ENCODE results near the gene AKT1.

AKT1 gene

GRCh38 chr14:104784846-104785707 is 10.5 kb downstream of the AKT1 start:
- DNase-seq: no peak

DNA sequence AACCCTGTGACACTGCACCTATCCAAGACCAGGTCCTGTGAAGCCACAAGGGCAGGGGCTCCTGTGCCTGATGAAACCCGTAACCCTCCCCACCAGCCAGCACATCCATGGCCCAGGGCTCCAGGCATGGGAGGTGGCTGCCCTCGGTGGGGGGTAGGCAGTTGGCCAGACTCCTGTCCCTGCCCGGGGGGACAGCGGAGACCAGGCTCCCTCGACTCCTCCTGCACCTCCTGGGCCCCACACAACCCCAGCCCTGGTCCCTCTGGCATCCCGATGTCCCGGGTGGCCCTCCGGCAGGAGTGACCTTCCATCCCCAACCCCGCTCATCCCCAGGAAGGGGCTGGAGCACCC is 11.4 kb downstream of the AKT1 start:
- no peak for DNase-seq

DNA sequence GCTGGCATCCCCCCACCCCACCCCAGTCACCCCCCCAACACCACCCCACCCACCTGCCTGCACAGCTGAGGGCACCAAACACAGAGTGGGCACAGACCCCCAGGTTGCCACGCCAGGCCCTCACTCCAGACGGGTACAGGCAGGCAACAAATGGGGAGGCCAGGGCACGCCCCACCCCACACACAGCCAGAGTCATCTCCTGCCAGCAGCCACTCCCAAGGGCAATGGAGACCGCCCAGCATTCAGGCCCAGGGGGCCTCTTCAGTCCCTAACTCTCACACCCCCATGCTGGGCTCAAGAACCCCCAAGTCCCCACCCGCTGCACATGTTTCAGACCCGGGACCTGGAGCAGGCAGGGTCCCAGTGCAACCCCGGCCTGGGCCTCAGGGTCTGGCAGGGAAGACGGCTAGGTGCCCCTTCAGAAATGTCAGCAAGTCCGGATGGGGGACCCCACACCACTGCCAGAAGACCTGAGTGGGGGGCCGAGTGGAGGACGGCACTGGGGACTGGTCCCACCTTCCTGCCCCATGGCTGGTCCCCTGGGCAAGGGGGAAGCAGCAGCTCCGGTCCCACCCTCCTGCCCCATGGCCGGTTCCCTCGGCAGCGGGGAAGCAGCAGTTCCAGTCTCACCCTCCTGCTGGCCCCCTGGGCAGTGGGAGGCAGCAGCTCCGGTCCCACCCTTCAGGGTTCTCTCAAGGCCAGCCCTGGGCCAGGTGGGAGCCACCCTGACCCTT is 11.9 kb downstream of the AKT1 start:
- DNase-seq: no peak

DNA sequence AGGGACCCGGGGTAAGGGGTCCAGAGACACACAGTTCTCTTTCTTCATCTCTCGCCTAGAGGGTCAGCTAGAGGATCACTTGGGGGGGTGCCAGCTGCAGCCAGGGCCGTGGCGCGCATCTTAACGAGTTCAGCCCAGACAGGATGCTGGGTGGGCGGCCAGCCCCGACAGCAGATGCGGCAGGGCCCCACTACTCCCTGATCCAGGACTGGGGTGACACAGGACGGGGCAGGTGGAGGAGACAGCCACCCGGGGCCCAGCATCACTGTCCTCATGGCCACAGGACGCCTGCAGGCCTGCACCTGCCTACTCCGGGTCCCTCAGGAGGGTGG is 12.8 kb downstream of the AKT1 start:
- no peak for DNase-seq

GRCh38 chr14:104782086-104782807 is 13.3 kb downstream of the AKT1 start:
- no peak for DNase-seq

GRCh38 chr14:104781271-104782077 is 14.1 kb downstream of the AKT1 start:
- DNase-seq: no peak

DNA sequence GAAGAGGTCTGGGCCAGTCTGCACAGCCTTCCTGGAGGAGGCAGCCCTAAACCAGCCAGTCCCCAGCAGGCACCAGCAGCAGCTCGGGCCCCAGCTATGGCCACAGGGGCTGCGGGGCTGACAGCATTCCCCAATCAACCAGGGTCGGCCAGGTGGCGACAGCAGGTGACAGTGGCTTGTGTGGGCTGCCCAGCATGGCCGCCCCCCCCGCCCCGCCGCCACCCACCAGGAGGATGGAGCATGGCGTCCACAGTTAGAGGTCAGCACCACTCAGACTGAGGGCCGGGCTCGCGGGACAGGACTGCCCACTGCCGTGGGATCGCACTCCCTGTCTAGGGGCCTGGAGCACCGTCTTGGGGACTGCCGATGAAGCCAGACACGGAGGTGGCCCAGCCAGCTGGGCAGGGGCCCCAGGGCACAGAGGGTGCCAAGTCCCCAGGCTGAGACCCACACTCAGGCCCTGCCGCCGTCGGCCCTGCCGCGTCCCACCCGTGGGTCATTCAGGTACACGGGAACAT is 15.0 kb downstream of the AKT1 start:
- DNase-seq: no peak

GRCh38 chr14:104779776-104780512 is 15.6 kb downstream of the AKT1 start:
- no peak for DNase-seq

DNA sequence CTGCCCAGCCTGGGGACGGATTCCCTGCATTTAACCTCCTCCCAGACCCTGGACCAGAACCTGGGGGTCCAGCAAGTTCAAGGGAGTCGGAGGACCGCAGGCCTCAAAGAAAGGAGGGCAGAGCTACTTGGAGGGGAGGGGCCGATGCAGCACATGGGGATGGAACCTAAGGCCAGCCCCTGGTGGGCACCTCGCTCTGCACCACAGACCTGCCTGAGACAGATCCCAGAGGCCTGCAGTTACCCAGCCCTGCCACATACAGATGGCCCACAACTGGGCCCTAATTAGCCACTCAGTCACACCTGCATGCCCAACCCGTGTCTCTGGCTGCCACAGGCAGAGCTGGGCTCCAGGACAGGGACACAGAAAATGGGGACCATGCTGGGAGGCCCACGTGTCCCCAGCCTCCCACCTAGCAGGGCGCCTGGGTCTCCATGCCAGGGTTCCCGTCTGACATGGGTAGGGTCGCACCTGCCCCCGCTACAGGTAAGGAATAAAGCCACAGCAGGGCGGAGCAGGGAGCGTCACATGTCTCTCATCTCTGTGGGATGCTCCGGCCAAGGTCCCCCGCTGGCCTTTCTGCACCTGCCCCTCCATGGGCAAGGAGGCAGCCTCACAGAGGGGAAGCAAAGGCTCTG is 16.7 kb downstream of the AKT1 start:
- DNase-seq: no peak

DNA sequence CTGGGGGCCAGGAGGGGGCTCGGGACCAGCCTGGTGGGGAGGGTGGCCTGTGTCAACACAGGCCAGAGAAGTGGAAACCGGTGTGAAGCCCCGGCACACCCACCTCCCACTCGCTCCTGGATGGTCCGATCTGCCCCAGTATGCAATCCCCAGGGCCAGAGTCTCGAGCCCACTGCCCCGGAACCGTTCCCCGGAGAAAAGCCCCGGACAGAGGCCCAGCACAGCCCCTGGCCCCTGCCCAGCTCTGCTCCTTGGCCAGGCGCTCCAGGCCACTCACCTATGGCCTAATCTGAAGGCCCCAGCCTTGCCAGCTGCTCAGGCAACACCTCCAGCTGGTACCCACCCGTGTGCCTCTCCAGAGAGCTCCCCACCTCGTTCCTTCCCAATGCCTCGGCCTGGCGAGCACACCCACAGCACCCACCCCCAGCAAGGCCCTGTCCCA is 17.7 kb downstream of the AKT1 start:
- DNase-seq: no peak

GRCh38 chr14:104776961-104777807 is 18.4 kb downstream of the AKT1 start:
- no peak for DNase-seq

DNA sequence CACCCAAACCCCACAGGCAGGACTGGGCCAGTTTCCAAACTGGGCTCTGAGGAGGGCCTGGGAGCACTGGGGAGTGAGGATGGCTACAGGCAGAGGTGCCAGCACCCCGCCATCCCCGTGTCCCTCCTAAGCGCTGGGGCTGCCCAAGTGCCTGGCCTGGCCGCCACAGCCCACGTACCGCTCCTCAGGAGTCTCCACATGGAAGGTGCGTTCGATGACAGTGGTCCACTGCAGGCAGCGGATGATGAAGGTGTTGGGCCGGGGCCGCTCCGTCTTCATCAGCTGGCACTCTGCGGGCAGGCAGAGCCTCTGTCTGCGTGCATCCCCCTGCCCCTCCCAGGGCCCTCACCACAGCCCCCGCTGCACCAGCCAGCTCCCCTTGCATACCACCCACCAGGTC is 19.1 kb downstream of the AKT1 start:
- DNase-seq: no peak

DNA sequence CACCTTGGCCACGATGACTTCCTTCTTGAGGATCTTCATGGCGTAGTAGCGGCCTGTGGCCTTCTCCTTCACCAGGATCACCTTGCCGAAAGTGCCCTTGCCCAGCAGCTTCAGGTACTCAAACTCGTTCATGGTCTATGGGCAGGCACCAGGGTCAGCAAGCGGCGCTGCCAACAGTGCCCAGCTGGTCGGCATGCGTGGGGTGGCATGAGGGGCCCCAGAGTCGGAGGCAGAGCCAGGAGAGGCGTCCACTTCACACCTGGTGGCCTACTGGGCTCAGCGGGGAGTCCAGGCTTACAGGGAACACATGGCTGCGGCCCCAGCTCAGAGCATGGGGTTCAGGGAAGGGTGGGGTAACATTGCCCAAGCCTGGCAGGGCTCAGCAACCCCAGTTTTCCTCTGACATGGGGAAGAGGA is 20.5 kb downstream of the AKT1 start:
- no peak for DNase-seq

- no peak for DNase-seq
Measured at GRCh38 chr14:104774453-104775072, 21.0 kb downstream of the AKT1 start.

DNA sequence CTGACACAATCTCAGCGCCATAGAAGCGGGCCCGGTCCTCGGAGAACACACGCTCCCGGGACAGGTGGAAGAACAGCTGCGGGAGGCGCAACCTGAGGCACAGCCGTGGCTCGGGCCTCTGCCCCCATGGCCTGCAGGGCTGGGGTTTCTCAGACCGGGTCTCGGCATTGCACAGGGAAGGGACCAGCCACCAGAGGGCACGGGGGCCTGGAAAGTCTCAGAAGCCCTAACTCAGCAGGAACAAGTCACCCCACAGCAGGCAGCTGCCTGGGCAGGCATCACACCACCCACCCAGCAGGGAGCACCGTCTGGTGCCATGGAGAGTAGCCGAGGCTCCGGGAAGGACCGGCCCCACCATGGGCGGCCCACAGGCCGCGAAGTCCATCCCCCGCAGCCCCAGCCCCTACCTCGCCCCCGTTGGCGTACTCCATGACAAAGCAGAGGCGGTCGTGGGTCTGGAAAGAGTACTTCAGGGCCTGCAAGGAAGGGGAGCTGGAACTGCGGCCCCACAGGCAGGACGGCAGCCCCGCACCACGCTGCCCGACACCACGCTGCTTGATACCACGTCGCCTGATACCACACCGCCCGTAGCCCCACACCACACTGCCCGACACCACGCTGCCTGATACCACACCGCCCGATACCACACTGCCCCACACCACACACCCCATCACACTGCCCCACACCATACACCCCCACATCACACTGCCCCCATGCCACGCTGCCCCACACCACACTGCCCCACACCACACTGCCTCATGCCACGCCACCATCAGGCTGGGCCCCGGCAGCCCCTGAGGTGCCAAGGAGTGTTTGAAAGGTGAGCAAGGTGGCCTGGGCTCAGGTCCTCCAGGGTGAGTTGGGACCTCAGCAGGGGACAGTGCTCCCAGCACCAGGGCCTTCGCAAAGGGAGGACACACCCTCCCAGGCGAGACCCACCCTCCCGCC is 21.8 kb downstream of the AKT1 start:
- no peak for DNase-seq

DNA sequence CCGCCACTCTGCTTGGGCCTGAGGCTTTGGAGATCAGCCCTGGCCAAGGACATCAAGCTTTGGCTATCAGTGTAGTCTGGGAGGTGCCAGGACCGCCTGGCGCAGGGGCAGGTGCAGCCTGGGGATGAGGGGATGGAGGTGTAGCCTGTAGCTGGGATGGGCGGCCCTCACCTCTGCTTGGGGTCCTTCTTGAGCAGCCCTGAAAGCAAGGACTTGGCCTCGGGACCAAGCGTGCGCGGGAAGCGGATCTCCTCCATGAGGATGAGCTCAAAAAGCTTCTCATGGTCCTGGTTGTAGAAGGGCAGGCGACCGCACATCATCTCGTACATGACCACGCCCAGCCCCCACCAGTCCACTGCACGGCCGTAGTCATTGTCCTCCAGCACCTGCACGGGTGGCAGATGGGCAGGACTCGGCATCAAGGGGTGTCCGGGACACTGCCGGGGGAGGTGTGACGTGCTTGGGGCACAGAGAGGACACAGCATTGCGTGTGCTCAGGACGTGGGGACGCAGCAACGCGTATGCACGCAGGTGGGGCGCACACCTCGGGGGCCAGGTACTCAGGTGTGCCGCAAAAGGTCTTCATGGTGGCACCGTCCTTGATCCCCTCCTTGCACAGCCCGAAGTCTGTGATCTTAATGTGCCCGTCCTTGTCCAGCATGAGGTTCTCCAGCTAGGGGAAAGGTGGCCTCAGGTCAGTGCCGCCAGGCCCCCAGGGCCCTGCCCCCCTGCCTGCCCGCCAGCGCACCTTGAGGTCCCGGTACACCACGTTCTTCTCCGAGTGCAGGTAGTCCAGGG is 22.6 kb downstream of the AKT1 start:
- no peak for DNase-seq

GRCh38 chr14:104771918-104772706 is 23.4 kb downstream of the AKT1 start:
- DNase-seq: no peak
